Measurements from ENCODE around the gene MAPK4. TPM values are rescaled to one million over a fixed set of nuclear protein-coding genes. Genes with fewer than 3 reads are reported as not detected.
"Not testable (repeated sequence)": the region's sequence is repeated elsewhere in the genome, so short reads cannot be mapped to it uniquely, and the experiment has no call there.

MAPK4 gene
- polyA plus RNA-seq, 1 donor = 1.5 TPM

DNA sequence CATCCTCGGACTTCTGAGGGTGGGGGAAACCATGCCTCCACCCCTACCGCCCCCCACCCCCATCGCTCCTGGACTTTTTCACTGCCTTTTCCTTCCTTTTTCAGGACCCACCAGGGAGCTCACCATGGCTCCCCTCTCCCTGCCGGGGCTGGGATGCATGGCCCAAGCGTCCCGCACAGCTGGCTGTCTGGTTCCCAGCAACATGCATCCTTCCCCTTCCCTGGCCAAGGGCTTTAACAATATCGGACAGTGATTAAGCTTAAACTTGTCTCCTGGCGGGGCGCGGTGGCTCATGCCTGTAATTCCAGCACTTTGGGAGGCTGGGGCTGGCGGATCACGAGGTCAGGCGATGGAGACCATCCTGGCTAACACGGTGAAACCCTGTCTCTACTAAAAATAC is 215.8 kb downstream of the MAPK4 start:
- Histone ChIP-seq H3K4me3 (ENCODE audit: low read length) (no peak overlapping the region), H3K27me3 (ENCODE audit: control insufficient read depth, insufficient read depth, low read length) (no peaks in the 10 kb centered on the region), H3K4me1 (ENCODE audit: control insufficient read depth, insufficient read depth, low read length) (no peaks in the 10 kb centered on the region), H3K9me3 (ENCODE audit: control insufficient read depth, low read depth, low read length) (peaks cover 2% of the 10 kb centered on the region), H3K36me3 (ENCODE audit: control insufficient read depth, insufficient read depth, low read length) (no peaks in the 10 kb centered on the region), H3K27ac (ENCODE audit: low read length) (no peak overlapping the region)
- no CpG with 5 or more reads among the region's 14 CpGs for WGBS (ENCODE audit: insufficient coverage, low lambda C conversion rate)
- DNase-seq = no peak

DNA sequence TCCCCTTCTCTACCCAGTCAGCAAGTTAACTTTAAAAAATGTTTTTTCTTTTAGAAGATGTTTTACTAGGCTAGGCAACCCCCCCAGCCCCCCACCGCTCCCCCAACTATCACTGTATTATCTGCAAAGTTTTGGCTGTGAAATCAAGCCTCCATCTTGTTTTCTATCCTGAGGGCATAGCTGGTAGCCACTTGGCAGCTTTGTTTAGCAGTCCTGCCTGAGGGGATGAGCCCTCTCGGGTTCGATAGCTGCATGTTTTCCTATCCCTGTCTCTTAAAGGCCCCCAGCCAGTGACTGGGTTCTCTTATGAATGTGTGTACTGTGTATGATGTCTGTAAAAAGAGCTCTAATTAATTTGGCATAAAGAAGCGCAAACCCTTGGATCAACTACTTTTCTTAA is 216.5 kb downstream of the MAPK4 start:
- Histone ChIP-seq H3K27me3 (ENCODE audit: control insufficient read depth, insufficient read depth, low read length) (no peaks in the 10 kb centered on the region), H3K9me3 (ENCODE audit: control insufficient read depth, low read depth, low read length) (no peaks in the 10 kb centered on the region), H3K4me3 (ENCODE audit: low read length) (no peak overlapping the region), H3K4me1 (ENCODE audit: control insufficient read depth, insufficient read depth, low read length) (no peaks in the 10 kb centered on the region), H3K36me3 (ENCODE audit: control insufficient read depth, insufficient read depth, low read length) (no peaks in the 10 kb centered on the region), H3K27ac (ENCODE audit: low read length) (no peak overlapping the region)
- WGBS (ENCODE audit: insufficient coverage, low lambda C conversion rate) = no CpG with 5 or more reads among the region's 4 CpGs
- DNase-seq = no peak

- not testable (repeated sequence) for H3K4me1 ChIP-seq (ENCODE audit: control insufficient read depth, insufficient read depth, low read length)
These were observed 219.1 kb downstream of the MAPK4 start for GRCh38 chr18:50779021-50779420.

More at GRCh38 chr18:50779021-50779420, 219.1 kb downstream of the MAPK4 start:
- not testable (repeated sequence) for DNase-seq; H3K27ac ChIP-seq (ENCODE audit: low read length); H3K4me3 ChIP-seq (ENCODE audit: low read length); H3K36me3 ChIP-seq (ENCODE audit: control insufficient read depth, insufficient read depth, low read length); H3K27me3 ChIP-seq (ENCODE audit: control insufficient read depth, insufficient read depth, low read length); H3K9me3 ChIP-seq (ENCODE audit: control insufficient read depth, low read depth, low read length)
- WGBS (ENCODE audit: insufficient coverage, low lambda C conversion rate) = no CpG with 5 or more reads among the region's 3 CpGs

Other genes with a start within 250 kb of the MAPK4 start
- gene SKA1, start 185.0 kb upstream of the MAPK4 start, polyA plus RNA-seq = 4.3 TPM